Measurements from ENCODE around the gene NACC2.
A peak's percentile ranks its signal among the peaks of the same experiment; 100 is the strongest.
"Not testable (repeated sequence)": the region's sequence is repeated elsewhere in the genome, so short reads cannot be mapped to it uniquely, and the experiment has no call there.

Gene NACC2

GRCh38 chr9:136079916-136080246, 15.2 kb downstream of the NACC2 start:
- no peak for DNase-seq

DNA sequence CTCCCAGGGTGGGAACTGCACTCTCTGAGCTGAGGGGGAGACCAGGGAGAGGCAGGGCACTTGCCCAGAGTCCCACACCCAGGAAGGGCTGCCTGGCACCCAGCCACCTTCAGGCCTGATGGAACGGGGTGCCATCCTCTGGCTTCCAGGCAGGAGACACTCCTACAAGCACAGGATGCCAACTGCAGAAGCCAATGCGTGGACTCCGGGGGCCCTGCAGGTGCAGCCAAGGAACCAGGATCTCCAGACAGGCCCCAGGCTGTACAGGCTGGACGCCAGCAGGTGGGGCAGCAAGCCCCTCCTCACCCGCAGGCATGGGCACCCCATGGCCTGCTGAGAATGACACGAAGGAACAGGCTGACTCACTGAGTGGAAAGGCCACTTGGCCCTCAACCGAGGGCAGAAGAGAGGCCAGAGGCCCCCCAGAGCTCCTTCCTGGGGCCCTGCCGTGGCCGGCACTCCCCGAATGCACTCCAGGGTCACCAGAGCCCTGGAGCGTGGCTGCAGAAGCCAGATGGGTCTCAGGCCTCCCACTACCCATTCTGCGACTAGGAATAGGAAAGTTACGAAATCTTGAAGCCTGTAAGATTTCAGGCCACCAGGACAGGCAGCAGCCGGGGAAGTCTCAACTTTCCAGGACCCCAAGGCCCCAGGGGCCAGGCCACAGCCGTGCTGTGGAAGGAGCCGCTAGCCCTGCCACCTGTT, 15.7 kb downstream of the NACC2 start:
- DNase-seq = no peak

DNA sequence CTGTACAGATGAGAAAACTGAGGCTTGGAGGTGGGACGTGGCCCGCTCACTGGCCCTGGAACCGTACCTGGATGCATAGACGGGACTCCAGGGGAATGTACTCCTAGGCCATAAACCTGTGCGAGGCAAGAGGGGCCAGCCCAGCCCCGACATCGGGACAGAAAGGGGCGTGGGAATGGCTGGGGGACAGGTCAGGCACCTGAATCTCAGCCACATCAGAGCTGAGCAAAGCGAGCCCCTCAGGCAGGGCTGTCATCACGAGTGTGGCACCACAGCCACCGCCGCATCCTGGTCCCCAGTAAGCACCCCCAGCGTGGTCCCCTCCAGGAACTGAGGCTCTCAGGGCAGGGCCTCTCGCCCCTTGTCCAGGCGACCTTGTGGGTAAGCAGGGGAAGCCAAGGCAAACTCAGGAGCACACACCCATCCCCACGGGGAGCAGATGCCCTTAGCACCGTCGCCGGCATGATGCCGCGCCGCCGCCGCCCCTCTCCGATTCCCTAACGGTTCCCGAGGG, 16.5 kb downstream of the NACC2 start:
- DNase-seq = no peak

DNA sequence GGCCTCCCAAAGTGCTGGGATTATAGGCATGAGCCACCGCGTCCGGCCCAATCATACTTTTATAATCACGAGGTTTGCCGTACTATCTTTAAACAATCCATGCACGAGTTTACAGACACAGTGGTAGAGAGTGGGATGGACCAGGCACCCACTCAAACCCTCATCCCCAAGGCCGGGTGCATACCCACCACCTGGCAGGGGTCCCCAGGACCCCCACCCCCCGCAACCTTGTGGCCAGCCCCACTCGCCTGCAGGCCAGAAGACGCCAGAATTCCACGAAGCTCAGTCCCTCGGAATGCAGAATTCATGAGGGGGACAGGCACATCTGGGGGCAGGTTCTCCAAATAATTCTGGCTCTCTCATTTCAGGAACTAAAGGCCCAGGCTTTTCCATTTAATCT, 17.1 kb downstream of the NACC2 start:
- no peak for DNase-seq

DNA sequence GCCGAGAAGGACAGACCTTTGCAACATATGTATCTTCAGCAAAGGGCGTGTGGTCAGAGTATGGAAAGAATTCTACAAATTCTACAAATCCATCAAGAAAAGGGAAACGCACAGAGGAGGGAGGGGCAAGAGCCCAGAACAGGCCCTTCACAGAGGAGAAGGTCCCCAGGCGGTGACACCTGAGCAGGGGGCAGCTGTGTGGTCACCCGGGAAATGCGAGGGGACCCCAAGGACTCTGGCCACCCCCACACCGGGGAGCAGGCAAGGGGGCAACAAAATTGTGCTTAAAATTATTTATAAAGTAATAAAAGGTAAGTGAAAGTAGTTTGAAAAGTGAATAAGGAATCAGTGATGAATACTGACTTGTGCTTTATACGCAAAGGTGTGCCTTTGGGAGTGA, 17.6 kb downstream of the NACC2 start:
- DNase-seq = no peak

DNA sequence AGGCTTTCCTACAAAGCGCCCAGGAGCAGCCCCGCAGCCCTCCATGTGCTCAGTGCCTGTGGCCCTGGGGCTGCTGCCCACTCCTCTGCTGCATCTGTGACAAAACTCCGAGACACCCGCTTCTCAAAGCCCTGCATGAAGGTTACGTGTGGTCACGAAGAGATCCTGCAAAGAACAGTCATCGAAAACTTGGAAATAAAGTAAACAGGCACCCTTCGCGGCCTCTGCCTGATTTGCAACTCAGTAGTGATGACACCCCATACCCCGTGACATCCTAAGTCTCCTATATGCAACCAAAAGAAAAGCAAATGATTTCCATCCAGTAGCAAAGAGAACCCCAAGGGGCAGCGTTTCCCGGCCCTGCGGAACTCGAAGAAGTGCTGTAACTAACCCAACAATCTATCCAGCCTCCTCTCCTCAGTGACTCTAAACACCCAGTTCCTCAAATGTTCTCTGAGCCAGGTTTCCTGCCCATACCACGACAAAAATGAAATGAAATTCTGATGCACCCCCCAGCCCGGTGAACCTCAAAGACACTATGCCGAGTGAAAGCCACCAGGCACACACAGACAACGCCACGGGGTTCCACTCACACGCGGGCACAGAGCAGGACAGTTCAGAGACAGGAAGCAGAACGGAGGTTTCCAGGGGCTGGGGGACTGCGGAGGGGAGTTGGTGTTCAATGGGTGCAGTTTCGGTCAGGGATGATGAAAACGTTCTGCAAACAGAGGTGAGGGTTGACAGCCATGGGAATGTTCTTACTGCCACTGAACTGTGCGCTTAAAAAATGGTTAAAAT, 19.0 kb downstream of the NACC2 start:
- peak; percentile 63 to 76 for DNase-seq

- DNase-seq = no peak
Observed at GRCh38 chr9:136075134-136075841, 19.8 kb downstream of the NACC2 start.

GRCh38 chr9:136074706-136075105, 20.4 kb downstream of the NACC2 start:
- DNase-seq = no peak

GRCh38 chr9:136062657-136063439, 32.2 kb downstream of the NACC2 start:
- DNase-seq = no peak

GRCh38 chr9:136061916-136062315, 33.2 kb downstream of the NACC2 start:
- not testable (repeated sequence) for DNase-seq

DNA sequence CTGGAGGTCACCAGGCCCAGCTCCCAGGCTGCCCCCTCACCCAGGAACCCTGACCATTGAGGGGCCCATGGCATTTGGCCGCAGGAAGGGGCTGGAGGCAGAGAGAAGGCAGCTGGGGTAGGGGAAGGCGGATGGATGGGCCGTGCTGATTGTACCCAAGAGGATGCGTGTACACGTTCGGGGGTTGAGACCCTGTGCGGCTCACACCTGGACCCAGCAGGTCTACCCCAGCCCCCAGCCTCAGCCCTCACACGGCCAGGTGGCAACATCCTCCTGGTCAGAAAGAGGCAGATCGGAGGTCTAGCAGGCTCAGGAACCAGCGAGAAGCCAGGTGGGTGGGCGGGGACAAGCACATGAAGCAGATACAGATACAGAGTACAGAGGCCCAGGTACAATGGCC, 33.7 kb downstream of the NACC2 start:
- no peak for DNase-seq

DNA sequence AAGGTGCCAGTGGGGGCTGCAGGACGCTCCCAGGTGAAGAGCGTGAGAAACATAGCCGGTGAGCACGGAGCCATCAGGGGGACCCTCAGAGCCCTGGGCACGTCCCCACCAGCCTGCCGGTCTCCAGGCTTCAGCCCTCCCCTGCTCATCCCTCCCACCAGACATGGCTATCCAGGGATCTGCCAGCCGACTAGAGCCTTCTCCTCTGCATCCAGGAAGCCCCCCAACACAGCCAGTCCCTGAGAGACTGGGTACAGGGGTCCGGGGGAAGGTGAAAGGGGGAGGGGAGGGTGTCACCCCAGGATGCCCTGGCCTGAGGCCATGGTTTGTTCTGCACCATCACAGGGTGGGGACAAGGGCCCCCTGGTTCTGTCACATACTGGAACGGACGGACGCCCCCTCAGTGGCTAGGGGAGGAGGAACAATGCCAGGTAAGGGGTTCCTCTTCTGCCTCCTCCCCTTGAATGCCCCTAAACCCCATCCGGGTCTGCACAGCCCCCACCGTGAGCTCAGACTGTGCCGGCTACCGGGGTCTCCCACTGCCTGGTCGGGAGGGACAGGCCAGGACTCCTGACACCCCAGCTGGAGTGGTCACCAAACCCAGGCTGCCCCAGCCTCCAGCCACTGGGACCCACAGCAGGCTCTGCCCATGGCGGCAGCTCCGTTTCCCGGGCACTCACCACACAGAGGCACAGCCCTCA, 34.3 kb downstream of the NACC2 start:
- no peak for DNase-seq

GRCh38 chr9:136059851-136060670, 35.0 kb downstream of the NACC2 start:
- peak; percentile 90 to 91 for DNase-seq

- DNase-seq = no peak
Observed at GRCh38 chr9:136059321-136059791, 35.7 kb downstream of the NACC2 start.

- DNase-seq = no peak
Observed at GRCh38 chr9:136058801-136059302, 36.2 kb downstream of the NACC2 start.

GRCh38 chr9:136058084-136058483, 37.0 kb downstream of the NACC2 start:
- no peak for DNase-seq

DNA sequence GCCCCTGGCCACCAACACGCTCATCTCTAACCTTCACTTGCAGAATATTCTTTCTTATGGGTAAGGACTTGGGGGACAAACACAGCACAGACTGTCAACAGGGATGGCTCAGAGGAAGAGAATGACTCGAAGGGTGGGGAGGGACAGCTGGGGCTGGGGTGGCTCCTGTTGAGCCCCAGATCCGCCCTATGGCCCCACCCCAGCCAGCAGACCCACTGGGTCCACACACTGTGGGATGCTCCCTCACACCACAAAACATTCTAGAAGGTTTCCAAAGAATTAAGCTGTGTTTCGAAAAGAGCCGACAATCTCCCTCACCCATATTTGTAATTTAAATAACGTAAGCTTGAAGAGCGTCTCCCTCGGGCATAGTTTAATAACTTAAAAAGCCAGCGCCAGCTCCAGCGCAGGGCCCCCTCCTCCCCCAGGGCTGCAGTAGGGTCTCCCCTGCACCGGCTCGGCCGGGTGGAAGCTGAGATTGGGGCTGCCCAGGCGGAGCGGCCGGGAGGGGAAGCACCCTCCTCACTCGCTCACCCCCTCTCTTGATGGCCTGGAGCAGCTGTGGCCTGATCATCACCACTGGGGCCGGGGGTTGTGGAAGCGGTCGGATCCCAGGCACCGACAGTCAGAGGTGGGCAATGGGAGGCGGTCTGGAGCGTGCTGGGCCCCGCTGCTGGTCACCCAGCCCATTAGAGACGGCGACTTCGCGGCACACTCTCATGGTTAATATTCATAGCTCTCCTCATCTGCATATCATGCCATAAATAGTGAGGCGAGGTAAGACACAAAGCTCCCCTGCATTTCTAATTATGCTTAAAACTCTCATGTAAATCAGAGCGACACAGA, 37.6 kb downstream of the NACC2 start:
- no peak for DNase-seq

GRCh38 chr9:136056546-136057235, 38.4 kb downstream of the NACC2 start:
- no peak for DNase-seq

All from inflammatory macrophage treated with lipopolysaccharide for 1 hour (primary cell).